Mammary epithelial cell (primary cell): ENCODE measurements around the gene BIRC6.

Experiments
- CTCF ChIP-seq, 2 donors: IDR thresholded peaks in 1 of 2; conservative IDR thresholded peaks in 1 of 2; 2 replicates each; pipeline ENCODE4 v1.5.1; 2011 to 2012; ENCODE audit warnings: inconsistent platforms in 2 of 2, low read length in 2 of 2, mild to moderate bottlenecking in 2 of 2, control low read depth in 1 of 2, low read depth in 1 of 2; ENCODE audit not compliant: insufficient read depth in 1 of 2; ENCODE audit errors: extremely low read depth in 1 of 2
- EZH2 ChIP-seq: IDR thresholded peaks from 2 replicates; pipeline ENCODE4 v1.6.1; 2012; ENCODE audit warnings: low read length, inconsistent platforms, borderline replicate concordance

GRCh38 chr2:32564417-32565035 lies 207.7 kb downstream of the BIRC6 start:
- TF ChIP-seq CTCF (conservative IDR thresholded peaks at IDR 0.05 in 1 of 2, IDR thresholded peaks at IDR 0.05 in 1 of 2; ENCODE audit: extremely low read depth in 1 of 2, insufficient read depth in 1 of 2, low read depth in 1 of 2, low read length in 2 of 2) (no peak), EZH2 (no peak)
